Left lung (tissue), 10 donors: Measurements from ENCODE around the gene ANKS1B. TPM values are rescaled to one million over a fixed set of nuclear protein-coding genes. Genes with fewer than 3 reads are reported as not detected.
"Not testable (repeated sequence)": the region's sequence is repeated elsewhere in the genome, so short reads cannot be mapped to it uniquely, and the experiment has no call there.

Source experiments
- ATAC-seq: fragments of 200-7000 bp; cut with Tn5 transposase; one replicate; pipeline ENCODE4 v1.9.1; 2020; ENCODE audit warnings: moderate library complexity
- DNase-seq, 4 donors: peaks; one replicate each; pipeline ENCODE4 v3.0.0-alpha.2; 2013 to 2020
- H3K27ac ChIP-seq, 2 donors: fragments of 200-600 bp; sonication (generic) in 1 of 2; one replicate each; pipeline versions ENCODE4 v1.5.0 to v1.8.0; 2020 to 2021
- H3K27me3 ChIP-seq, 2 donors: fragments of 200-600 bp; sonication (generic) in 1 of 2; one replicate each; pipeline versions ENCODE4 v1.5.0 to v1.8.0; 2020 to 2021
- H3K36me3 ChIP-seq, 2 donors: fragments of 200-600 bp; sonication (generic) in 1 of 2; one replicate each; pipeline versions ENCODE4 v1.5.0 to v1.8.0; 2020 to 2021
- H3K4me1 ChIP-seq, 2 donors: fragments of 200-600 bp; one replicate each; pipeline ENCODE4 v1.8.0; 2021
- H3K4me3 ChIP-seq, 2 donors: fragments of 200-600 bp; sonication (generic) in 1 of 2; one replicate each; pipeline versions ENCODE4 v1.5.0 to v1.8.0; 2020 to 2021; ENCODE audit warnings: mild to moderate bottlenecking in 1 of 2
- H3K9me3 ChIP-seq, 2 donors: fragments of 200-600 bp; sonication (generic) in 1 of 2; one replicate each; pipeline versions ENCODE4 v1.5.0 to v1.8.0; 2020 to 2021
- intact Hi-C, 2 donors: fragments of 100-400 bp; cut with DNase I; formaldehyde crosslinking; loops; one replicate each; pipeline versions ENCODE4 v1.11.2 to v1.14.2; 2022
- polyA plus RNA-seq, 6 donors: library from polyadenylated mRNA; unstranded; fragments of 120-200 nt; gene quantifications; one replicate each; pipeline ENCODE4 v1.2.1, GENCODE V29; 2013; ENCODE audit not compliant: insufficient read length in 6 of 6
- total RNA-seq, 2 donors: library from RNA; stranded (reverse); fragmentation: NEBNext Ultra II Directional; extraction: Animal tissue kit (Norgen Biotek cat#: 25700); gene quantifications; one replicate each; pipeline ENCODE4 v1.2.1, GENCODE V29; 2021
- TF ChIP-seq, protein P1 (sequence below), 2 donors: fragments of 200-600 bp; sonication (generic) in 1 of 2; IDR thresholded peaks; one replicate each; pipeline versions ENCODE4 v1.5.0 to v1.8.0; 2021; ENCODE audit warnings: antibody characterized with exemption in 2 of 2
- donor health status: DM: no; HTN: yes; CAD: no.
- donor health status: DM: no; HTN: no; CAD: no.

Gene ANKS1B
- total and polyA plus RNA-seq, 8 donors, result 4.9 to 31.8 (median 14.9) TPM

DNA sequence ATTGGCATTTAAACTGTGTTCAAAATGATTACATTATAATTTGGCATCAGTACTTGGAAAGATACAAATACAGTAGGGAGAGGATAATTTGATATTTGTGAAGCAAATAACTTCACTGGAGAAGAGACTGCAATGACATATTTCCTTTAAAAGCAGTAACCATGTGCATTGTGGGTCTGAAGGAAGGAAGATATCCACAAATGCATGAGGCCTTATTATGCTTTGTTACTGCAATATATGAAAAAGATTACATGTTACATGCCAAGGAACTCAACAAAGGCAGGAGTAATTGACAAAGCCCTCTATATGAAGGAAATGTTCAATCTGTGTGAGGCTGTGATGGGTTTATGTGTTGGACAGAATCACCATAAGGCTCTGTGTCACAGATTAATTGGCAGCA is 948.2 kb downstream of the ANKS1B start:
- TF ChIP-seq, protein P1, sequence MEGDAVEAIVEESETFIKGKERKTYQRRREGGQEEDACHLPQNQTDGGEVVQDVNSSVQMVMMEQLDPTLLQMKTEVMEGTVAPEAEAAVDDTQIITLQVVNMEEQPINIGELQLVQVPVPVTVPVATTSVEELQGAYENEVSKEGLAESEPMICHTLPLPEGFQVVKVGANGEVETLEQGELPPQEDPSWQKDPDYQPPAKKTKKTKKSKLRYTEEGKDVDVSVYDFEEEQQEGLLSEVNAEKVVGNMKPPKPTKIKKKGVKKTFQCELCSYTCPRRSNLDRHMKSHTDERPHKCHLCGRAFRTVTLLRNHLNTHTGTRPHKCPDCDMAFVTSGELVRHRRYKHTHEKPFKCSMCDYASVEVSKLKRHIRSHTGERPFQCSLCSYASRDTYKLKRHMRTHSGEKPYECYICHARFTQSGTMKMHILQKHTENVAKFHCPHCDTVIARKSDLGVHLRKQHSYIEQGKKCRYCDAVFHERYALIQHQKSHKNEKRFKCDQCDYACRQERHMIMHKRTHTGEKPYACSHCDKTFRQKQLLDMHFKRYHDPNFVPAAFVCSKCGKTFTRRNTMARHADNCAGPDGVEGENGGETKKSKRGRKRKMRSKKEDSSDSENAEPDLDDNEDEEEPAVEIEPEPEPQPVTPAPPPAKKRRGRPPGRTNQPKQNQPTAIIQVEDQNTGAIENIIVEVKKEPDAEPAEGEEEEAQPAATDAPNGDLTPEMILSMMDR (IDR thresholded peaks at IDR 0.05), result no peak
- intact Hi-C loops, result no loop called here
- H3K9me3 ChIP-seq, result no peaks in the 10 kb centered on the region
- H3K4me3 ChIP-seq, result no peak overlapping the region
- DNase-seq, result no peak
- no peak overlapping the region for H3K27ac ChIP-seq
- ATAC-seq, result no peak
- H3K27me3 ChIP-seq, result no peaks in the 10 kb centered on the region
- no peaks in the 10 kb centered on the region for H3K4me1 ChIP-seq
- no peaks in the 10 kb centered on the region for H3K36me3 ChIP-seq

DNA sequence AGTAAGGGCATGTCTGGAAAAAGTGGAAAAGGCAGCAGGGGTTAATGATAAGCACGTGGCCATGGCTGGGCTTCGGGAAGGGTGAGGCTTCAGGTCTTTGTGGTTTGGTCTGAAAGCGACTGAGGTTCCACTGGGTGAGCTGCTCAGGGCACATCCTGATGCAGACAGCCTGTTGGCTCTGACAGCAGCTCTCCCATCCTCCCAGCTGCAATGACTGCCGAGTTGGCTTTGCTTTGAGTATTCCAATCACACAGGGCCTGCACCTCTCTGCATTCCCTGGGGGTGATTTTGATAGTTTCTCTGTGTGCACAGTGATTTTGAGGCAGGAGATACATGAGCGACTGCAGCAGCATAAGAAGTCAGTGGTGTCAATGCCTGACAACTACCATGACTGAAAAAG is 948.9 kb downstream of the ANKS1B start:
- TF ChIP-seq, protein P1 (IDR thresholded peaks at IDR 0.05), result no peak
- Histone ChIP-seq H3K9me3 (no peaks in the 10 kb centered on the region), H3K4me1 (no peaks in the 10 kb centered on the region), H3K27ac (no peak overlapping the region), H3K27me3 (no peaks in the 10 kb centered on the region), H3K36me3 (no peaks in the 10 kb centered on the region), H3K4me3 (no peak overlapping the region)
- intact Hi-C loops, result no loop called here
- DNase-seq (no peak), ATAC-seq (no peak)

DNA sequence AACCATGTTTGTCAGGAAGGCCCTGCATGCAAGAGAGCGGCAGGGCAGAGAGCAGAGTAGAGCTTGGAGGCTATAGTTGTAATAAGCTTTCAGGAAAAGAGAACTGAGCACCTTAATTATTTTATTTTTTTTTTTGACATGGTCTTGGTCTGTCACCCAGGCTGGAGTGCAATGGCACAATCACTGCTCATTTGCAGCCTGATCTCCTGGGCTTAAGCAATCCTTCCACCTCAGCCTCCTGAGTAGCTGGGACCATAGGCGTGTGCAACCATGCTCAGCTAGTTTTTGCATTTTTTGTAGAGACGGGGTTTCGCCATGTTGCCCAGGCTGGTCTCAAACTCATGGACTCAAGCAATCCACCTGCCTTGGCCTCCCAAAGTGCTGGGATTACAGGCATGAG is 950.5 kb downstream of the ANKS1B start:
- H3K9me3 ChIP-seq, intact Hi-C loops, H3K4me1 ChIP-seq, H3K4me3 ChIP-seq, DNase-seq, H3K27me3 ChIP-seq, H3K27ac ChIP-seq, H3K36me3 ChIP-seq, ATAC-seq: not testable (repeated sequence)

DNA sequence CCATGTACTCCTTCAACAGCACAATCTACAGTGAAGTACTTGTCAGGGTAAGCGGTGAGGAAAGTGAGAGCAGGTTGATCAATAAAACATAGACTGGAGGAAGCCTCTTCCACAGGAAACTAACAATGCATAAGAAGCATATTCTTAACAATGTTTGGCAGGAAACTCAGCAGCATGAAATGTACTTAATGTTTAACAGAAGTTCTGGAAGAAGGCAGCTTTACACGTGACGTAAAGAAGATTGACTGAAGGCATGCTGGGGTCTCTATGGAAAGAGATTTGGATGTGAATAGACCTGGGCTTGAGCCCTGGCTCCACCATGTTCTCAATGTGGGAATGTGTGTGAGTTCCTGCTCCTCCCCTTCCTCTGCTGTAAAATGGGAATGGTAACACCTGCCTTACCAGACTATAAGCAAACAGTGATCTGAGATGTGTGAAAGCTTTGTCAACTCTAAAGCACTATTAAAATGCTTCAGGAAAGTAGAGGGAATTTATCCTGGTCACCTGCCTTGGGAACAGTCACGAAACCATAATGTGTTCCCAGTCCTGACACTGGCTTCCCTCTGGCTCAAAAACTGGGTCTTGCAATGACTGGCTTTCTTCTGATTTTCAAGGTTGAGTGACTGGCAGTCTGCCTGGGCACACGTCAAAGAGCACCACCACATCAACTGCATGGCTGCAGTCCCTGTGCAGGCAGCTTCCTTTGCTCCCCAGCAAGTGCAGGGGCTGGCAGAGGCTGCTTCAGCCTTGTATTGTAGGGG is 955.0 kb downstream of the ANKS1B start:
- H3K4me1 ChIP-seq, result no peaks in the 10 kb centered on the region
- H3K4me3 ChIP-seq, result no peak overlapping the region
- no peaks in the 10 kb centered on the region for H3K36me3 ChIP-seq
- ATAC-seq, result no peak
- DNase-seq, result no peak
- TF ChIP-seq, protein P1 (IDR thresholded peaks at IDR 0.05), result no peak
- no peaks in the 10 kb centered on the region for H3K27me3 ChIP-seq
- H3K27ac ChIP-seq, result no peak overlapping the region
- intact Hi-C loops, result no loop called here
- no peaks in the 10 kb centered on the region for H3K9me3 ChIP-seq

DNA sequence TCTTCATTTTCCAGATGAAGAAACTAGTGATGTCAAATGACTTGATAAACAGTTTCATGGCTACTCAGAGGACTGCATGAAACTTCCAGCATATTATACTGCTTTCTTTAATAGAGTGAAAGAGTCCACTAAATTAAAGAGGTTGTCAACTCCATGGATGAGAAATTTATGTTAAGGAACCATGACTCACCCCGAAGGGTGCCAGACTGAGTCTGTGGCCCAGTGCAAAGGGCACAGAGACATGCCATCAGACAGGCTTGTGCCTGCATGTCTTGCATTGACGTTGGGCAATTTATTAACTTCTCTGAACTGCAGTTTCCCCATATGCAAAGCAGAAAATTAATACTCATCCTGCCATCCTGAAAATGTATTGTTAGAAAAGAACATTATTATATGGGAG is 957.3 kb downstream of the ANKS1B start:
- no peak for DNase-seq
- no peaks in the 10 kb centered on the region for H3K27me3 ChIP-seq
- intact Hi-C loops, result no loop called here
- no peaks in the 10 kb centered on the region for H3K4me1 ChIP-seq
- H3K9me3 ChIP-seq, result no peaks in the 10 kb centered on the region
- no peak overlapping the region for H3K27ac ChIP-seq
- no peak overlapping the region for H3K4me3 ChIP-seq
- H3K36me3 ChIP-seq, result no peaks in the 10 kb centered on the region
- no peak for ATAC-seq
- TF ChIP-seq, protein P1 (IDR thresholded peaks at IDR 0.05), result no peak

DNA sequence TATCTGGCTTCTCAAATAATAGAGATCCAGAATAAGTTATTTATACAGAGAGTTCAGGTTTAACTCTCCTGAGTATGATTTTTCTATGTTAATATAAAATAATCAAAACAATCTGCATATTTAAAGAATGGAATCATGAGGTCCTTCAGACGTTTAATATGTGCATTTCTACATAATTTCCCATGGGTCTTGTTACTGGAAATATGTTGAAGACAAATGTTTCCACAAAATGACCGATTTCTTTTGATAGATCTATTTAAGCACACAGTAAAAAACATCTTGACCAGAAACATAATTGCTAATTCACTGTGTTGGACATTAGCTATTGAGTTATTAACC is 957.7 kb downstream of the ANKS1B start:
- TF ChIP-seq, protein P1 (IDR thresholded peaks at IDR 0.05), result no peak
- H3K4me1 ChIP-seq, result no peaks in the 10 kb centered on the region
- intact Hi-C loops, result no loop called here
- no peak overlapping the region for H3K4me3 ChIP-seq
- no peak overlapping the region for H3K27ac ChIP-seq
- DNase-seq (no peak), ATAC-seq (no peak)
- no peaks in the 10 kb centered on the region for H3K27me3 ChIP-seq
- no peaks in the 10 kb centered on the region for H3K36me3 ChIP-seq
- H3K9me3 ChIP-seq, result no peaks in the 10 kb centered on the region
